Spleen (tissue), 11 donors: ENCODE results near the gene OR2T11. TPM values are rescaled to one million over a fixed set of nuclear protein-coding genes. Genes with fewer than 3 reads are reported as not detected.

Experiments used
- DNase-seq: peaks from one replicate; pipeline ENCODE4 v3.0.0-alpha.2; 2020
- H3K27ac ChIP-seq, 8 donors: fragments of 200-600 bp; sonication (generic) in 7 of 8; 1 replicate in 4 of 8; 2 replicates in 4 of 8; pipeline versions ENCODE4 v1.5.0 to v1.8.0; 2016 to 2021; ENCODE audit warnings: inconsistent platforms in 4 of 8, mild to moderate bottlenecking in 4 of 8, moderate library complexity in 1 of 8
- H3K27me3 ChIP-seq, 7 donors: fragments of 200-600 bp; sonication (generic) in 6 of 7; replicated peaks in 1 of 7; 1 replicate in 4 of 7; 2 replicates in 3 of 7; pipeline versions ENCODE4 v1.5.0 to v1.8.0; 2016 to 2021; ENCODE audit warnings: inconsistent platforms in 3 of 7, mild to moderate bottlenecking in 1 of 7
- H3K36me3 ChIP-seq, 6 donors: fragments of 200-600 bp; sonication (generic) in 5 of 6; 1 replicate in 4 of 6; 2 replicates in 2 of 6; pipeline versions ENCODE4 v1.5.0 to v1.8.0; 2016 to 2021; ENCODE audit warnings: inconsistent platforms in 2 of 6
- H3K4me1 ChIP-seq, 6 donors: fragments of 200-600 bp; sonication (generic) in 5 of 6; 1 replicate in 3 of 6; 2 replicates in 3 of 6; pipeline versions ENCODE4 v1.5.0 to v1.8.0; 2016 to 2021; ENCODE audit warnings: inconsistent platforms in 3 of 6
- H3K4me3 ChIP-seq, 8 donors: fragments of 200-600 bp; sonication (generic) in 7 of 8; 1 replicate in 4 of 8; 2 replicates in 4 of 8; pipeline versions ENCODE4 v1.5.0 to v1.8.0; 2016 to 2021; ENCODE audit warnings: inconsistent platforms in 4 of 8, mild to moderate bottlenecking in 4 of 8, moderate library complexity in 2 of 8
- H3K9me3 ChIP-seq, 8 donors: fragments of 200-600 bp; sonication (generic) in 7 of 8; 1 replicate in 4 of 8; 2 replicates in 4 of 8; pipeline versions ENCODE4 v1.5.0 to v1.8.0; 2016 to 2021; ENCODE audit warnings: inconsistent platforms in 4 of 8
- POLR2A ChIP-seq, 3 donors: fragments of 450-650 bp; IDR thresholded peaks; one replicate each; pipeline ENCODE4 v1.5.1; 2017; ENCODE audit warnings: antibody characterized with exemption in 3 of 3, mild to moderate bottlenecking in 1 of 3
- POLR2AphosphoS5 ChIP-seq, 3 donors: sonication (generic); formaldehyde crosslinking; IDR thresholded peaks; one replicate each; pipeline ENCODE4 v1.5.1; 2017; ENCODE audit warnings: antibody characterized with exemption in 3 of 3
- WGBS, 5 donors: extraction: QIAGEN DNeasy Blood & Tissue Kit in 3 of 5; methylation state at CpG; one replicate each; pipeline versions ENCODE4 v1.1.5 to v1.1.7; 2013 to 2018; 5-methylcytosine and 5-hydroxymethylcytosine counted together
- intact Hi-C: fragments of 100-400 bp; cut with DNase I; formaldehyde crosslinking; loops from one replicate; pipeline ENCODE4 v1.15.0; 2023; ENCODE audit warnings: low total_unique reads
- polyA plus RNA-seq, 3 donors: library from polyadenylated mRNA; stranded (reverse); fragments of 200-250 nt; gene quantifications; one replicate each; pipeline ENCODE4 v1.2.1, GENCODE V29; 2013
- total RNA-seq, 7 donors: library from RNA; depleted of rRNA in 3 of 7; stranded (reverse); fragments of >200 nt in 3 of 7; fragmentation: NEBNext Ultra II Directional in 4 of 7; extraction: Animal tissue kit (Norgen Biotek cat#: 25700) in 4 of 7; gene quantifications; one replicate each; pipeline versions ENCODE4 v1.1.0 to v1.2.1, GENCODE V29; 2016 to 2021
- TF ChIP-seq, protein P1 (sequence below), 11 experiments: fragments of 200-600 bp in 7 of 11; fragments of 450-650 bp in 4 of 11; sonication (generic) in 4 of 11; IDR thresholded peaks in 8 of 11; conservative IDR thresholded peaks in 3 of 11; 1 replicate in 7 of 11; 2 replicates in 4 of 11; pipeline versions ENCODE4 v1.4.0 to v1.8.0; 2016 to 2021; ENCODE audit warnings: antibody characterized with exemption in 11 of 11, inconsistent platforms in 4 of 11, mild to moderate bottlenecking in 1 of 11
- donor health status: healthy with polysubstance abuse.
- donor health status: DM: no; HTN: no; CAD: no; lungs with moderate emphysema.
- donor health status: DM: no; HTN: no; CAD: no.
- donor health status: Bipolar disorder and iron deficiency.
- donor health status: healthy.
- donor health status: DM: no; HTN: no; CAD: no.
- donor health status: DM: yes; HTN: yes; CAD: no.

OR2T11 gene
- total and polyA plus RNA-seq, 10 donors = 0.02 to 3.6 (median 0.75) TPM; not detected in 2

DNA sequence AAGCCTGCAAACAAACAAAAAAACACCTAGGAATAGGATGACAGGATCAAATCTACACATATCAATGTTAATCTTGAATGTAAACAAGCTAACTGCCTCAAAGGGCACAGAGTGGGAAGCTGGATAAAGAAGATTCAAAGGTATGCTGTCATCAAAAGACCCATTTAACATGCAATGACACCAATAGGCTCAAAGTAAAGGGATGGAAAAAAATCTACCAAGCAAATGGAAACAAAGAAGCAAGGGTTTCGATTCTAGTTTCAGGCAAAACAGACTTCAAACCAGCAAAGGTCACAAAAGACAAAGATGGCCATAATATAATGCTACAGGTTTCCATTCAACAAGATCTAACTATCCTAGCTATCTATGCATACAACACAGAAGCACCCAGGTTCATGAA lies 21.1 kb downstream of the OR2T11 start:
- Histone ChIP-seq H3K27me3 (no peaks in the 10 kb centered on the region), H3K9me3 (no peaks in the 10 kb centered on the region), H3K27ac (no peak overlapping the region), H3K4me3 (no peak overlapping the region), H3K4me1 (no peaks in the 10 kb centered on the region), H3K36me3 (no peaks in the 10 kb centered on the region)
- 55 to 80% (median 67%) methylated on average over 1 of the region's 1 CpG for WGBS, 5 donors
- no peak for DNase-seq
- TF ChIP-seq POLR2A (IDR thresholded peaks at IDR 0.05) (no peak), POLR2AphosphoS5 (IDR thresholded peaks at IDR 0.05) (no peak)
- TF ChIP-seq, protein P1, sequence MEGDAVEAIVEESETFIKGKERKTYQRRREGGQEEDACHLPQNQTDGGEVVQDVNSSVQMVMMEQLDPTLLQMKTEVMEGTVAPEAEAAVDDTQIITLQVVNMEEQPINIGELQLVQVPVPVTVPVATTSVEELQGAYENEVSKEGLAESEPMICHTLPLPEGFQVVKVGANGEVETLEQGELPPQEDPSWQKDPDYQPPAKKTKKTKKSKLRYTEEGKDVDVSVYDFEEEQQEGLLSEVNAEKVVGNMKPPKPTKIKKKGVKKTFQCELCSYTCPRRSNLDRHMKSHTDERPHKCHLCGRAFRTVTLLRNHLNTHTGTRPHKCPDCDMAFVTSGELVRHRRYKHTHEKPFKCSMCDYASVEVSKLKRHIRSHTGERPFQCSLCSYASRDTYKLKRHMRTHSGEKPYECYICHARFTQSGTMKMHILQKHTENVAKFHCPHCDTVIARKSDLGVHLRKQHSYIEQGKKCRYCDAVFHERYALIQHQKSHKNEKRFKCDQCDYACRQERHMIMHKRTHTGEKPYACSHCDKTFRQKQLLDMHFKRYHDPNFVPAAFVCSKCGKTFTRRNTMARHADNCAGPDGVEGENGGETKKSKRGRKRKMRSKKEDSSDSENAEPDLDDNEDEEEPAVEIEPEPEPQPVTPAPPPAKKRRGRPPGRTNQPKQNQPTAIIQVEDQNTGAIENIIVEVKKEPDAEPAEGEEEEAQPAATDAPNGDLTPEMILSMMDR (IDR thresholded peaks at IDR 0.05 in 8 of 11, conservative IDR thresholded peaks at IDR 0.05 in 3 of 11) = no peak
- intact Hi-C loops = no loop called here

DNA sequence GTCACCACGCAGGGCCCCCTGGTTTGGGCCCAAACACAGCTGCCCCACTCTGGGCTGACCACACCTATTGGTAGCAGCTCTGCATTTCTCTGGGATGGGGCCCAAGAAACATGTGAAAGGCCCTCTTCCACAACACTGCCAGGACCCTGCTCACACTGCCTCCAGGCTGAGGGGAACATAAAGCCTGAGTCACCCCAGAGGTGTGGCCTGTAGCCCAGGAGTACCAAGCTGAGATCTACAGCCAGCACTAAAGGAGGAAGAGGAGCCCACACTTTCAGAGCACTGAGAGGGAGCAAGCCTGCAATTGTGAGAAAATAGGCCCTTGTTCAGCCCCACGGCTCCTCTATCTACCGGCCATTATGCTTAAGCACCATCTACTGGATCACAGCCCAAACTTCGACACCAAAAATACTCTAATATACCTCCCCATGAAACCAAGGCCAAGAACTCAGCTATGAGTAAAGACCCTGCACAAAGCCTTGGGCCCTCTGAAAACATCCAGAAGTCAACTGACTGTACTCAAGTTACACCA lies 22.9 kb downstream of the OR2T11 start:
- 80 to 89% (median 85%) methylated on average over 1 to 4 of the region's 4 CpGs for WGBS, 5 donors
- TF ChIP-seq POLR2A (IDR thresholded peaks at IDR 0.05) (no peak), POLR2AphosphoS5 (IDR thresholded peaks at IDR 0.05) (no peak)
- TF ChIP-seq, protein P1 (IDR thresholded peaks at IDR 0.05 in 8 of 11, conservative IDR thresholded peaks at IDR 0.05 in 3 of 11) = no peak
- DNase-seq = no peak
- H3K4me1 ChIP-seq = no peaks in the 10 kb centered on the region
- no peaks in the 10 kb centered on the region for H3K9me3 ChIP-seq
- no peaks in the 10 kb centered on the region for H3K36me3 ChIP-seq
- no peak overlapping the region for H3K4me3 ChIP-seq
- intact Hi-C loops = no loop called here
- H3K27me3 ChIP-seq = no peaks in the 10 kb centered on the region
- no peak overlapping the region for H3K27ac ChIP-seq

DNA sequence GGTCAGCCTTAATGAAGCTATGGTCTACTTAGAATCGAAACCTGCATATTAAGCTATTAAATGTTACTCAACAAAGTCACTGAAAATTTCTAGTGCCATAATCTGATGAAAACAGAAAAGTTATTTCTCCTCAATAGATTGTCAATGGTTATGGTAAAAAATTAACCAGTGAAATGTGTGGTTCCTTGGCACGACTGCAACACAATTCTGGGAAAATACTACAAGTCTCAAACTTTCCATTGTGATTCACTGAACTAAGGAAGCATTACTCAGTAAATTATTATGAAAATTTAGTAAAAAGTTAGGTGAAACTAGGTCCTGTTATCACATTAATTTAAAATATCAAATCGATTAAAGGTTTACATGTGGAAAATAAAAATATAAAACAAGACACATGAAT lies 24.6 kb downstream of the OR2T11 start:
- Histone ChIP-seq H3K36me3 (no peaks in the 10 kb centered on the region), H3K27ac (no peak overlapping the region), H3K9me3 (no peaks in the 10 kb centered on the region), H3K4me1 (no peaks in the 10 kb centered on the region), H3K27me3 (no peaks in the 10 kb centered on the region), H3K4me3 (no peak overlapping the region)
- DNase-seq = no peak
- intact Hi-C loops = no loop called here
- TF ChIP-seq POLR2AphosphoS5 (IDR thresholded peaks at IDR 0.05) (no peak), POLR2A (IDR thresholded peaks at IDR 0.05) (no peak)
- TF ChIP-seq, protein P1 (IDR thresholded peaks at IDR 0.05 in 8 of 11, conservative IDR thresholded peaks at IDR 0.05 in 3 of 11) = no peak
- WGBS, 5 donors = 46 to 57% (median 53%) methylated on average over 3 of the region's 3 CpGs

DNA sequence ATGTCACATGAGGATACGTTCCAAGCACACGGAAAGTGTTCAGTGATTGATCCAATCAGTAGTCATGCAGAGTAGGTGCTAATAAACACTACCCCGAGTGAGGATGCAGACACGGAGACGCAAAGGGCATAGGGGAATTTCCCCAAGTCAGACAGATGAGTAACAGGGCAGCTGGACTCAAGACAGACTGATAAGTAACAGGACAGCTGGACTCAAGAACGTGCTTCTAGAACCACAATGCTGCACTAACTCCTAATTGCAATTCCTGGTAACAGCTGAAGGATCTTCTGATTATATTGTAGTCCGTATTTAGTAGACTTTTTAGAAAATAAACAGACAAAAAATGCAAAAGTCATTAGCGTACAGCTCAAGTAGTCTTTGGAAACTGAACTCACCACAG lies 35.5 kb downstream of the OR2T11 start:
- H3K36me3 ChIP-seq = no peaks in the 10 kb centered on the region
- H3K4me3 ChIP-seq = no peak overlapping the region
- H3K27ac ChIP-seq = no peak overlapping the region
- no peak for DNase-seq
- no peaks in the 10 kb centered on the region for H3K4me1 ChIP-seq
- H3K27me3 ChIP-seq = no peaks in the 10 kb centered on the region
- intact Hi-C loops = no loop called here
- 76 to 87% (median 84%) methylated on average over 8 of the region's 8 CpGs for WGBS, 5 donors
- TF ChIP-seq, protein P1 (IDR thresholded peaks at IDR 0.05 in 8 of 11, conservative IDR thresholded peaks at IDR 0.05 in 3 of 11) = no peak
- H3K9me3 ChIP-seq = no peaks in the 10 kb centered on the region
